ENCODE results near the gene TMEM132C. TPM values are rescaled to one million over a fixed set of nuclear protein-coding genes. Genes with fewer than 3 reads are reported as not detected.

TMEM132C gene
- total RNA-seq, 1 donor from 2014 or later: 0.64 TPM

- Histone ChIP-seq H3K4me3 (no peak overlapping the region), H3K27me3 (no peaks in the 10 kb centered on the region), H3K4me1 (peaks cover 3% of the 10 kb centered on the region), H3K27ac (no peak overlapping the region), H3K36me3 (no peaks in the 10 kb centered on the region), H3K9me3 (no peaks in the 10 kb centered on the region)
- intact Hi-C loops (cut with DNase I): no loop called here
- no peak for TF ChIP-seq CTCF (IDR thresholded peaks at IDR 0.05)
- ATAC-seq (no peak), DNase-seq (no peak)
Measured at GRCh38 chr12:128609861-128610260, 342.9 kb downstream of the TMEM132C start.

- no peak for ATAC-seq
Measured at GRCh38 chr12:128611736-128612135, 344.8 kb downstream of the TMEM132C start.

GRCh38 chr12:128612150-128612850 lies 345.3 kb downstream of the TMEM132C start:
- Histone ChIP-seq H3K4me1 (peaks cover 5% of the 10 kb centered on the region), H3K27ac (no peak overlapping the region), H3K4me3 (no peak overlapping the region), H3K36me3 (no peaks in the 10 kb centered on the region), H3K9me3 (no peaks in the 10 kb centered on the region), H3K27me3 (no peaks in the 10 kb centered on the region)
- no peak for TF ChIP-seq CTCF (IDR thresholded peaks at IDR 0.05)
- no peak for DNase-seq
- no peak for ATAC-seq
- intact Hi-C loops (cut with DNase I): no loop called here

More at GRCh38 chr12:128611736-128612135, 344.8 kb downstream of the TMEM132C start:
- intact Hi-C loops (cut with DNase I): no loop called here
- Histone ChIP-seq H3K27ac (no peak overlapping the region), H3K27me3 (no peaks in the 10 kb centered on the region), H3K36me3 (no peaks in the 10 kb centered on the region), H3K4me1 (peaks cover 5% of the 10 kb centered on the region), H3K9me3 (no peaks in the 10 kb centered on the region), H3K4me3 (no peak overlapping the region)
- no peak for TF ChIP-seq CTCF (IDR thresholded peaks at IDR 0.05)
- no peak for DNase-seq

- DNase-seq: no peak
- Histone ChIP-seq H3K4me1 (peaks cover 5% of the 10 kb centered on the region), H3K27me3 (no peaks in the 10 kb centered on the region), H3K4me3 (no peak overlapping the region), H3K9me3 (no peaks in the 10 kb centered on the region), H3K27ac (no peak overlapping the region), H3K36me3 (no peaks in the 10 kb centered on the region)
- ATAC-seq: no peak
- no peak for TF ChIP-seq CTCF (IDR thresholded peaks at IDR 0.05)
- intact Hi-C loops (cut with DNase I): no loop called here
Measured at GRCh38 chr12:128613837-128614590, 347.0 kb downstream of the TMEM132C start.

GRCh38 chr12:128617304-128617833 lies 350.4 kb downstream of the TMEM132C start:
- DNase-seq (no peak), ATAC-seq (no peak)
- Histone ChIP-seq H3K9me3 (no peaks in the 10 kb centered on the region), H3K4me3 (no peak overlapping the region), H3K27ac (no peak overlapping the region), H3K4me1 (peaks cover 5% of the 10 kb centered on the region), H3K36me3 (no peaks in the 10 kb centered on the region), H3K27me3 (no peaks in the 10 kb centered on the region)
- intact Hi-C loops (cut with DNase I): no loop called here
- no peak for TF ChIP-seq CTCF (IDR thresholded peaks at IDR 0.05)

Data from upper lobe of right lung (tissue), 1 donor.